Neuron (in vitro differentiated cells): Measurements from ENCODE around the gene SMNDC1.
"Not testable (repeated sequence)": the region's sequence is repeated elsewhere in the genome, so short reads cannot be mapped to it uniquely, and the experiment has no call there.

ENCODE experiments used
- H2AFZ ChIP-seq: one replicate; pipeline ENCODE4 v1.6.1; 2013; ENCODE audit warnings: low read depth, mild to moderate bottlenecking, inconsistent platforms, low read length, moderate library complexity
- H3K27me3 ChIP-seq: one replicate; pipeline ENCODE4 v1.6.1; 2013; ENCODE audit warnings: low read length; ENCODE audit not compliant: insufficient read depth
- H3K36me3 ChIP-seq: one replicate; pipeline ENCODE4 v1.6.1; 2013; ENCODE audit warnings: low read length; ENCODE audit not compliant: insufficient read depth
- H3K4me1 ChIP-seq: one replicate; pipeline ENCODE4 v1.6.1; 2013; ENCODE audit warnings: low read length; ENCODE audit not compliant: insufficient read depth
- H3K4me3 ChIP-seq: 2 replicates; pipeline ENCODE4 v1.5.1; 2013; ENCODE audit warnings: mild to moderate bottlenecking, low read length, moderate library complexity
- H3K9me3 ChIP-seq: one replicate; pipeline ENCODE4 v1.6.1; 2013; ENCODE audit warnings: low read length

The SMNDC1 gene

GRCh38 chr10:110249489-110249888 is 55.2 kb downstream of the SMNDC1 start:
- H3K27me3 ChIP-seq, H2AFZ ChIP-seq, H3K4me3 ChIP-seq, H3K4me1 ChIP-seq, H3K9me3 ChIP-seq: not testable (repeated sequence)
- H3K36me3 ChIP-seq, result peaks cover 26% of the 10 kb centered on the region

- not testable (repeated sequence) for H2AFZ ChIP-seq, H3K4me3 ChIP-seq, H3K27me3 ChIP-seq, H3K9me3 ChIP-seq, H3K4me1 ChIP-seq
- H3K36me3 ChIP-seq, result peaks cover 22% of the 10 kb centered on the region
These were observed 56.9 kb downstream of the SMNDC1 start for GRCh38 chr10:110247833-110248232.

GRCh38 chr10:110244550-110244949 is 60.2 kb downstream of the SMNDC1 start:
- no peak overlapping the region for H3K4me3 ChIP-seq
- H3K9me3 ChIP-seq, result no peaks in the 10 kb centered on the region
- no peaks in the 10 kb centered on the region for H3K27me3 ChIP-seq
- H2AFZ ChIP-seq, result no peak overlapping the region
- H3K36me3 ChIP-seq, result peaks cover 18% of the 10 kb centered on the region
- H3K4me1 ChIP-seq, result no peaks in the 10 kb centered on the region

GRCh38 chr10:110242511-110242910 is 62.2 kb downstream of the SMNDC1 start:
- Histone ChIP-seq H3K36me3 (peaks cover 25% of the 10 kb centered on the region), H3K9me3 (peaks cover under 1% of the 10 kb centered on the region), H2AFZ (no peak overlapping the region), H3K27me3 (no peaks in the 10 kb centered on the region), H3K4me3 (no peak overlapping the region), H3K4me1 (no peaks in the 10 kb centered on the region)

- Histone ChIP-seq H3K27me3 (no peaks in the 10 kb centered on the region), H3K4me1 (no peaks in the 10 kb centered on the region), H3K4me3 (no peak overlapping the region), H2AFZ (no peak overlapping the region), H3K36me3 (peaks cover 31% of the 10 kb centered on the region), H3K9me3 (peaks cover 4% of the 10 kb centered on the region)
These were observed 62.9 kb downstream of the SMNDC1 start for GRCh38 chr10:110241841-110242240.

GRCh38 chr10:110241407-110241806 is 63.3 kb downstream of the SMNDC1 start:
- Histone ChIP-seq H3K27me3 (no peaks in the 10 kb centered on the region), H3K4me1 (no peaks in the 10 kb centered on the region), H3K9me3 (peaks cover 4% of the 10 kb centered on the region), H3K36me3 (peaks cover 31% of the 10 kb centered on the region), H2AFZ (no peak overlapping the region), H3K4me3 (no peak overlapping the region)
